ENCODE results near the gene MAST2.
"Not testable (repeated sequence)": the region's sequence is repeated elsewhere in the genome, so short reads cannot be mapped to it uniquely, and the experiment has no call there.

- not testable (repeated sequence) for TF ChIP-seq CTCF (IDR thresholded peaks at IDR 0.05); POLR2AphosphoS5 (IDR thresholded peaks at IDR 0.05; ENCODE audit: low read depth, low read length); SIN3A (IDR thresholded peaks at IDR 0.05; ENCODE audit: borderline replicate concordance, insufficient read depth, low read depth, low read length); REST (IDR thresholded peaks at IDR 0.05; ENCODE audit: insufficient read depth in 1 of 2, low read depth in 2 of 2, low read length in 1 of 2)
Observed at GRCh38 chr1:45932205-45932604, 128.8 kb downstream of the MAST2 start.
